Measurements from ENCODE around the gene COMMD6. TPM values are rescaled to one million over a fixed set of nuclear protein-coding genes. Genes with fewer than 3 reads are reported as not detected.
"Not testable (repeated sequence)": the region's sequence is repeated elsewhere in the genome, so short reads cannot be mapped to it uniquely, and the experiment has no call there.

Gene COMMD6
- polyA plus RNA-seq, 1 donor, result 240 TPM

DNA sequence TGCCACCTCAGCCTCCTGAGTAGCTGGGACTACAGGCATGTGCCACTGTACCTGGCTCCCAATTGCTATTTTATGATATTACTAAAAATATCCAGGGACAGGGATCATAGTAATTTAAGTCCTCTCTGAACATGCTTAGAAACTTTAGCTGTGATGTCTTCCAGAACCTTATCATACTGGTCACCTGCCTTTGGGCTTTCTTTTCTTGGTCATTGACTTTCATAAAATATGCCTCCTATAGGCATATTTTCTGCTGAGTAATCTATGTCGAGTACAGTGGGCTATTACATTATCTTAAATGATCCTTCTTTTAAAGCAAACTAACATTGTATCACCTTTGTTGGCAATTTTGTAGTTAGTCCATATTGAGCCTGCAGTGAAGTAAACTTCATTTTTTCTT is 18.2 kb upstream of the COMMD6 start:
- peak in 1 of 2 donors; percentile 17 for DNase-seq
- H3K4me1 ChIP-seq (ENCODE audit: control insufficient read depth, insufficient read depth, low read length), result peaks cover 2% of the 10 kb centered on the region
- no peaks in the 10 kb centered on the region for H3K9me3 ChIP-seq (ENCODE audit: control insufficient read depth, low read depth, low read length)
- peaks cover 17% of the 10 kb centered on the region for H3K36me3 ChIP-seq (ENCODE audit: control insufficient read depth, insufficient read depth, low read length)
- no peaks in the 10 kb centered on the region for H3K27me3 ChIP-seq (ENCODE audit: control insufficient read depth, insufficient read depth, low read length)
- H3K27ac ChIP-seq (ENCODE audit: low read length), result no peak overlapping the region
- 71% methylated on average over 1 of the region's 1 CpG for WGBS (ENCODE audit: insufficient coverage, low lambda C conversion rate)
- H3K4me3 ChIP-seq (ENCODE audit: low read length), result no peak overlapping the region

DNA sequence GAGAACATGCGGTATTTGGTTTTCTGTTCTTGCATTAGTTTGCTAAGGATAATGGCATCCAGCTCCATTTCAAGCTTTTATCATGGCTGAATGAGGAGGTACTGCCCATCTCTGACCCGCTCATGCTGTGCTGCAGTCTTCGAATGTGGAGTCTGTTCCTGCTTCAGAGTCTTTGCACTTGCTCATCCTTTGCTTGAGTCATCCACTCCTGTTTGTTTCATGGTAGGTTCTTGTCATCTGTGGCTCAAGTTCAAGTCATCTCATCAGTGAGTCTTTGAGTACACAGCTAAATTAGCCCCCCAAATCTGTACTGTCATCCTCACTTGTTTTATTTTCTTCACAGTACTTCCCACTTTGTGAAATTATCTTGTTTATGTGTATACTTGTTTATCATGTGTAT is 17.3 kb upstream of the COMMD6 start:
- no peak for DNase-seq
- H3K27me3 ChIP-seq (ENCODE audit: control insufficient read depth, insufficient read depth, low read length), result no peaks in the 10 kb centered on the region
- no peak overlapping the region for H3K4me3 ChIP-seq (ENCODE audit: low read length)
- WGBS (ENCODE audit: insufficient coverage, low lambda C conversion rate), result no CpG with 5 or more reads among the region's 3 CpGs
- peaks cover 15% of the 10 kb centered on the region for H3K36me3 ChIP-seq (ENCODE audit: control insufficient read depth, insufficient read depth, low read length)
- H3K27ac ChIP-seq (ENCODE audit: low read length), result no peak overlapping the region
- H3K9me3 ChIP-seq (ENCODE audit: control insufficient read depth, low read depth, low read length), result no peaks in the 10 kb centered on the region
- peaks cover 2% of the 10 kb centered on the region for H3K4me1 ChIP-seq (ENCODE audit: control insufficient read depth, insufficient read depth, low read length)

DNA sequence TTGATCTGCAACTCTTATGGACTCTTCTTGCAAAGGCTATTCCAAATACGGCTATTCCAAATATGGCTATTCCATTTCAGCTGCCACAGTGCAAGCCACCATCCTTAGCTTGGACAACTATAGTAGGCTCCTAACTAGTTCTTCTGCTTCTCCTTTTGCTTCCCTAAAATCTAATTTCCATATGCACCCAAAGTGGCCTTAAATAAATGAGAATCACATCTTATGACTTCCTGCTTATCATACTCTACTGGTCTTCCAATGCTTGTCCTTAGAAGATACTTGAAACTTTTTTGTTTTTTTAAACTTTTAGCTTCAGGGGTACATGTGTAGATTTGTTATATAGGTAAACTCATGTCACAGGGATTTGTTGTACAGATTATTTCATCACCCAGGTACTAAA is 16.8 kb upstream of the COMMD6 start:
- H3K4me3 ChIP-seq (ENCODE audit: low read length), result no peak overlapping the region
- H3K4me1 ChIP-seq (ENCODE audit: control insufficient read depth, insufficient read depth, low read length), result peaks cover 2% of the 10 kb centered on the region
- H3K36me3 ChIP-seq (ENCODE audit: control insufficient read depth, insufficient read depth, low read length), result peaks cover 15% of the 10 kb centered on the region
- H3K9me3 ChIP-seq (ENCODE audit: control insufficient read depth, low read depth, low read length), result no peaks in the 10 kb centered on the region
- DNase-seq, result no peak
- no peaks in the 10 kb centered on the region for H3K27me3 ChIP-seq (ENCODE audit: control insufficient read depth, insufficient read depth, low read length)
- WGBS (ENCODE audit: insufficient coverage, low lambda C conversion rate), result 86% methylated on average over 1 of the region's 1 CpG
- H3K27ac ChIP-seq (ENCODE audit: low read length), result no peak overlapping the region

DNA sequence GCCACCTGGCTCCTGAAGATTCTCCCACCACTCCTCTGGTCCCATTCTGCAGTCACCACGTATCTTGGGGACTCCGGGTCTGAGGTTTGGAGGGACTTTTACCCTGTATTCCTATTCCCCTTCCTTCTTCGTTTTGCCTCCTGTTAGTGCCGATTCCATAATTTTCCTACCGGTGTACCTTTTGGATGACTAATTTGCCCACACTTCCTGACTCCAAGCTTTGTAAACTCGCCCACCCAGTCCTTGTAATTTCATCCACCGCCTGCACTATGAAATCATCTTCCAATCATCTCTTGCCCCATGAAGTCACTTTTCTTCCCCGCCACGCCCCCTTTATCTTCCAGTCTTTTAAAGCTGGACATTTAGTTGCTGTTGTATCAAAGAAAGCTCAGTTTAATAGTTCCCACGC is 12.5 kb upstream of the COMMD6 start:
- H3K27me3 ChIP-seq (ENCODE audit: control insufficient read depth, insufficient read depth, low read length), result no peaks in the 10 kb centered on the region
- peaks cover 2% of the 10 kb centered on the region for H3K4me1 ChIP-seq (ENCODE audit: control insufficient read depth, insufficient read depth, low read length)
- H3K36me3 ChIP-seq (ENCODE audit: control insufficient read depth, insufficient read depth, low read length), result peaks cover 13% of the 10 kb centered on the region
- no peaks in the 10 kb centered on the region for H3K9me3 ChIP-seq (ENCODE audit: control insufficient read depth, low read depth, low read length)
- peak overlapping the region; percentile 99 for H3K4me3 ChIP-seq (ENCODE audit: low read length)
- H3K27ac ChIP-seq (ENCODE audit: low read length), result peak overlapping the region; percentile 85
- 10% methylated on average over 4 of the region's 10 CpGs for WGBS (ENCODE audit: insufficient coverage, low lambda C conversion rate)
- DNase-seq, result peak; percentile 40 to 71

DNA sequence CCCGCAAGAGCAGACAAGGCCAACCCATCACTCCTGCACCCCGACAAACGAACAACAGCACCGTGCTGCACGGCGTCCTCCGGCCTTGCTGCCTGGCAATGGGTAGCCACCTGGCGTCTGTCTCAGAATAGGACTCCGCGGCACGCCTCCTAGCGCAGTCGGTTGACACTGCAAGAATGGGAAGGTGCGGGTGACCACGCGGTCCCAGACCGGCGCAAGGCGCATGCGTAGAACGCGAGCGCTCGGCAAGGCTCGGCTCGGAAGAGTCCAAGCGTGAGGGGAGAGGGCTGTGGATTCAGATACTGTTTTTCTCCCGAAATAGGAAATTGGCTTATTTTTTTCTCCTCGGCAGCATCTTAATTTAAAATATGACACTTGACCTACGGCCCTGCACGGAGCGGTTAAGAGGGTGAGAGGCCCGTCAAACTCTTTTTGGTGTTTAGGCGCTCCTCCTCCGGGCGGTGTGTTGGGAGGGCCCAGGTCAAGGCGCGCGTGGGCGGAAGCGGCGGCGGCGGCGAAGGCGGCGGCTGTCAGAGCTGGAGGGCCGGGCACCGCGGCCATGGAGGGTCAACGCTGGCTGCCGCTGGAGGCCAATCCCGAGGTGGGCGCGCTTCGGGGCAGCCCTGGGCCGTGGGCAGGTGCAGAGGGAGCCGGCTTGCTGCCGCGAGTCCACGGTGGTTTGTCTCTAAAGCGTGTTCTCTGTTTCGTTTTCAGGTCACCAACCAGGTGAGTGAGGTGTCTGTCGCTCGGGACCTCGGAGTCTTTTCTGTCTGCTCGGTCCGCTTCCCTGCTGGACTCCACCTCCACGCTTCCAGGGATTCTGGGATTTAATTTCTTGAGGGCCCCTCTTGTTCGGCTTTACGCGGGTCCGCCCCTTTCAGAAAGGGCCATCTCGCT is 11.9 kb upstream of the COMMD6 start, which contains the start of gene UCHL3:
Gene UCHL3 (plus strand): TSS at position 530 of the 897 bp plus-strand sequence. CDS start 30 bp downstream, at position 560.
- no peaks in the 10 kb centered on the region for H3K27me3 ChIP-seq (ENCODE audit: control insufficient read depth, insufficient read depth, low read length)
- WGBS (ENCODE audit: insufficient coverage, low lambda C conversion rate), result no CpG with 5 or more reads among the region's 74 CpGs
- H3K36me3 ChIP-seq (ENCODE audit: control insufficient read depth, insufficient read depth, low read length), result peaks cover 9% of the 10 kb centered on the region
- DNase-seq, result peak; percentile 96 to 97
- H3K4me1 ChIP-seq (ENCODE audit: control insufficient read depth, insufficient read depth, low read length), result peaks cover 2% of the 10 kb centered on the region
- peak within 1 kb of the TSS; percentile 99 for H3K4me3 ChIP-seq (ENCODE audit: low read length)
- no peaks in the 10 kb centered on the region for H3K9me3 ChIP-seq (ENCODE audit: control insufficient read depth, low read depth, low read length)
- H3K27ac ChIP-seq (ENCODE audit: low read length), result peak within 1 kb of the TSS; percentile 85

DNA sequence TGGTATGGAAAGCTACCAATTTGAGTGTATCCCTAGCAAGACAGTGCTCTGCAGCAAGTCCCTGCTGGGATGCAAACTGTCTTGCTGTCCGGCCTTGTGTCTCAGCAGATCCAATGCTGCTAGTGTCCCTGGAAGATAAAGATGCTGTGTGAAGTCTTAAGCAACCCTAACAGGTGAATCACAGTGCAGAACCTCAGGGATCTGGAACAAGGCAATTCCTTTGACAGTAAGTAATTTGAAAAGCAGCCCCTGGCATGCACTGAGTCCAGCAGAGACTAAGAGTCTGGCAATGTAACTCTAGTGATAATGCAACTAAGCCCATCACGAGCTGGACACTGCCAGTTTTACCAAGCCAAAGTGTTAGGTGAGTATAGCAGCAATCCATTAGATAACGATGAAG is 10.3 kb upstream of the COMMD6 start:
- DNase-seq, result no peak
- peaks cover 2% of the 10 kb centered on the region for H3K4me1 ChIP-seq (ENCODE audit: control insufficient read depth, insufficient read depth, low read length)
- WGBS (ENCODE audit: insufficient coverage, low lambda C conversion rate), result no CpG with 5 or more reads among the region's 3 CpGs
- no peak overlapping the region for H3K4me3 ChIP-seq (ENCODE audit: low read length)
- H3K27me3 ChIP-seq (ENCODE audit: control insufficient read depth, insufficient read depth, low read length), result no peaks in the 10 kb centered on the region
- H3K27ac ChIP-seq (ENCODE audit: low read length), result no peak overlapping the region
- H3K9me3 ChIP-seq (ENCODE audit: control insufficient read depth, low read depth, low read length), result no peaks in the 10 kb centered on the region
- no peaks in the 10 kb centered on the region for H3K36me3 ChIP-seq (ENCODE audit: control insufficient read depth, insufficient read depth, low read length)

DNA sequence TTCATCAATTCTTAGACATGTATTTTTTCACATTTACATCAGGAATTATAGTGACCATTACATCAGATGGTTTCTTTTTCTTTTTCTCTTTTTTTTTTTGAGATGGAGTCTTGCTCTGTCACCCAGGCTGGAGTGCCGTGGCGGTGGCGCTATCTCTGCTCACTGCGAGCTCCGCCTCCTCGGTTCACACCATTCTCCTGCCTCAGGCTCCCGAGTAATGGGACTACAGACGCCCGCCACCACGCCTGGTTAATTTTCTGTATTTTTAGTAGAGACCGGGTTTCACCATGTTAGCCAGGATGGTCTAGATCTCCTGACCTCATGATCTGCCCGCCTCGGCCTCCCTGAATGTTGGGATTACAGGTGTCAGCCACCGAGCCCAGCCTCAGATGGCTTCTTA is 7.7 kb upstream of the COMMD6 start:
- not testable (repeated sequence) for H3K9me3 ChIP-seq (ENCODE audit: control insufficient read depth, low read depth, low read length); H3K36me3 ChIP-seq (ENCODE audit: control insufficient read depth, insufficient read depth, low read length); H3K4me3 ChIP-seq (ENCODE audit: low read length); H3K27ac ChIP-seq (ENCODE audit: low read length); DNase-seq; H3K27me3 ChIP-seq (ENCODE audit: control insufficient read depth, insufficient read depth, low read length); H3K4me1 ChIP-seq (ENCODE audit: control insufficient read depth, insufficient read depth, low read length)
- no CpG with 5 or more reads among the region's 14 CpGs for WGBS (ENCODE audit: insufficient coverage, low lambda C conversion rate)

DNA sequence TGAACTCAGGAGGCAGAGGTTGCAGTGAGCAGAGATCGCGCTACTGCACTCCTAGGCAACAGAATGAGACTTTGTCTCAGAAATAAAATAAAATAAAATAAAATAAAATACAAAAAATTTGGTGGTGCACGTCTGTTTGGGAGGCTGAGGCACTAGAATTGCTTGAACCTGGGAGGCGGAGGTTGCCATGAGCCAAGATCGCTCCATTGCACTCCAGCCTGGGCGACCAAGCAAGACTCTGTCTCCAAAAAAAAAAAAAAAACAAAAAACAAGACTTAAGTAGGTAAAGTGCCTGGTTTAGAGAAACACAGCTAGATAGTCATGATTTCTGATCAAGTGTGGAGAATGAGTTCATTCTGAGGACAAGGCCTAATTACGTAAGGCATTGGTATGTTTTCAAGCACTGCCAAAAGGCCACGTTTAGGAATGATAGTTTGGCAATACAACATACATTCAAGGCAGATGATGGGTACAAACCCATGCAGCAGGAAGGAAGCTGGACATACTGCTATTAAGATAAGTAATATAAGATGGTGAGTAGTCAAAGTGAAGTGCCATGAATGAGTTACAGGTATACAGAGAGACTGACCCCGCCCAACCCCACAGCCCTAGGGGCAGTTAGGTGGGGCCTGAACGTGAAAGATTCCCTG is 7.2 kb upstream of the COMMD6 start:
- Histone ChIP-seq H3K36me3 (ENCODE audit: control insufficient read depth, insufficient read depth, low read length) (no peaks in the 10 kb centered on the region), H3K4me3 (ENCODE audit: low read length) (no peak overlapping the region), H3K27me3 (ENCODE audit: control insufficient read depth, insufficient read depth, low read length) (no peaks in the 10 kb centered on the region), H3K4me1 (ENCODE audit: control insufficient read depth, insufficient read depth, low read length) (no peaks in the 10 kb centered on the region), H3K9me3 (ENCODE audit: control insufficient read depth, low read depth, low read length) (no peaks in the 10 kb centered on the region), H3K27ac (ENCODE audit: low read length) (no peak overlapping the region)
- DNase-seq, result no peak
- WGBS (ENCODE audit: insufficient coverage, low lambda C conversion rate), result 100% methylated on average over 2 of the region's 10 CpGs

DNA sequence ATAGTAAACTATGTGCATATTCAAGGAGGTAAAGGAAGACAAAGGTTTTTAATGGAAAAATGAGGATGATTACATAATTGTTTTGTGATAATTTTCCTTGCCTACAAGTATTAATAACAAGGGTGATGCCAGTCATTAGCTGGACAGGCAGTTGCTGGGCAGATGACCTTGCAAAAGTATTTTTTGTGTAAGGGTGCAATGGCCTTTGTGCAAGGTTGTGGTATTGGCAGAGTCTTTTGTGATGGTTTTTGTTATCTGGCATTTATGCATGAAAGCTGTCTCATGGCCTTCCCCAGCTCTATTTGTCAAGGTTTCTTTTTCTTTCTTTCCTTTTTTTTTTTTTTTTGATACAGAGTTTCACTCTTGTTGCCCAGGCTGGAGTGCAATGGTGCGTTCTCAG is 4.3 kb upstream of the COMMD6 start:
- no CpG with 5 or more reads among the region's 1 CpG for WGBS (ENCODE audit: insufficient coverage, low lambda C conversion rate)
- H3K36me3 ChIP-seq (ENCODE audit: control insufficient read depth, insufficient read depth, low read length), result no peaks in the 10 kb centered on the region
- H3K4me1 ChIP-seq (ENCODE audit: control insufficient read depth, insufficient read depth, low read length), result no peaks in the 10 kb centered on the region
- no peaks in the 10 kb centered on the region for H3K9me3 ChIP-seq (ENCODE audit: control insufficient read depth, low read depth, low read length)
- DNase-seq, result no peak
- no peaks in the 10 kb centered on the region for H3K27me3 ChIP-seq (ENCODE audit: control insufficient read depth, insufficient read depth, low read length)
- H3K27ac ChIP-seq (ENCODE audit: low read length), result no peak overlapping the region
- H3K4me3 ChIP-seq (ENCODE audit: low read length), result no peak overlapping the region

DNA sequence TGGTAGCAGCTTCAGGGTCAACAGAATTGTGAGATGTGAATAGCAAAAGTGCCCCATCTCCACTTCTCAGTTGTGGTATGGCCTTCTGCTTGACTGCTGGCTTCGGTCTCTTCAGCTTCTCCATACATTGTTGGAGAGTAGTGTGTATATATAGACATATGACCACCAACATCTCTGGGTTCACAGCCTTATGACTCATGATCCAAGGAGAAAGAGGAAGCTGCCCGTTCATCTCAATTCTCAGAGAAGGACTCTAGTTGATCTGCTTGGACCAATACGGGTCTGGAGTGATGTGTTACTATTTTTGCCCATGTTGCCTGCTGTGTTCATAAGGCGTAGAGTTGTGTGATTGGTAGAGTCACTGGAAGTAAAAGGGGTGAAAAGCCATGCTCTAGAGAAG is 3.6 kb upstream of the COMMD6 start:
- no peaks in the 10 kb centered on the region for H3K27me3 ChIP-seq (ENCODE audit: control insufficient read depth, insufficient read depth, low read length)
- DNase-seq, result no peak
- H3K9me3 ChIP-seq (ENCODE audit: control insufficient read depth, low read depth, low read length), result no peaks in the 10 kb centered on the region
- H3K4me1 ChIP-seq (ENCODE audit: control insufficient read depth, insufficient read depth, low read length), result no peaks in the 10 kb centered on the region
- no CpG with 5 or more reads among the region's 4 CpGs for WGBS (ENCODE audit: insufficient coverage, low lambda C conversion rate)
- H3K36me3 ChIP-seq (ENCODE audit: control insufficient read depth, insufficient read depth, low read length), result no peaks in the 10 kb centered on the region
- H3K4me3 ChIP-seq (ENCODE audit: low read length), result no peak overlapping the region
- H3K27ac ChIP-seq (ENCODE audit: low read length), result no peak overlapping the region

Measured in large intestine (tissue), 3 donors.